Keratinocyte (primary cell): ENCODE results near the gene CRADD. TPM values are rescaled to one million over a fixed set of nuclear protein-coding genes. Genes with fewer than 3 reads are reported as not detected.

Source experiments
- DNase-seq: peaks from one replicate; pipeline ENCODE4 v3.0.0-alpha.2; 2011; ENCODE audit warnings: low read depth, missing footprints, low spot score
- FAIRE-seq: peaks from 2 replicates; lab custom pipeline; 2011; peaks lifted over from hg19 to GRCh38; lab: Jason Lieb, UNC
- H2AFZ ChIP-seq: 2 replicates; pipeline ENCODE4 v1.6.0; 2012; ENCODE audit warnings: low read length, control low read depth, inconsistent platforms; ENCODE audit not compliant: control insufficient read depth
- H3K27ac ChIP-seq: 2 replicates; pipeline ENCODE4 v1.5.1; 2011; ENCODE audit warnings: low read length; ENCODE audit not compliant: control insufficient read depth, insufficient read depth
- H3K27me3 ChIP-seq: 3 replicates; pipeline ENCODE4 v1.6.0; 2011; ENCODE audit warnings: low read length; ENCODE audit not compliant: control insufficient read depth, insufficient read depth; ENCODE audit errors: extremely low read depth
- H3K36me3 ChIP-seq, 2 experiments: 2 replicates in 1 of 2; 3 replicates in 1 of 2; pipeline ENCODE4 v1.5.1; 2011; ENCODE audit warnings: low read length in 2 of 2, mild to moderate bottlenecking in 1 of 2; ENCODE audit not compliant: control insufficient read depth in 2 of 2, insufficient read depth in 2 of 2; ENCODE audit errors: extremely low read depth in 1 of 2
- H3K4me1 ChIP-seq: 3 replicates; pipeline ENCODE4 v1.5.1; 2011; ENCODE audit warnings: low read length; ENCODE audit not compliant: control insufficient read depth, insufficient read depth; ENCODE audit errors: extremely low read depth
- H3K4me2 ChIP-seq: 3 replicates; pipeline ENCODE4 v1.6.0; 2011; ENCODE audit warnings: low read depth, low read length; ENCODE audit not compliant: control insufficient read depth, insufficient read depth; ENCODE audit errors: extremely low read depth
- H3K4me3 ChIP-seq, 3 experiments: fragments of 200-600 bp in 1 of 3; sonication (generic) in 1 of 3; 2 replicates in 2 of 3; 3 replicates in 1 of 3; pipeline ENCODE4 v1.5.1; 2011 to 2016; ENCODE audit warnings: low read length in 3 of 3, mild to moderate bottlenecking in 3 of 3, control low read depth in 2 of 3, inconsistent platforms in 1 of 3, low read depth in 1 of 3, mixed read lengths in 1 of 3, mixed run types in 1 of 3, moderate library complexity in 1 of 3; ENCODE audit not compliant: control insufficient read depth in 2 of 3, insufficient read depth in 2 of 3; ENCODE audit errors: extremely low read depth in 1 of 3
- H3K79me2 ChIP-seq: 2 replicates; pipeline ENCODE4 v1.6.0; 2012; ENCODE audit warnings: low read length; ENCODE audit not compliant: control insufficient read depth, insufficient read depth
- H3K9ac ChIP-seq: 3 replicates; pipeline ENCODE4 v1.6.0; 2011; ENCODE audit warnings: low read length; ENCODE audit not compliant: control insufficient read depth, insufficient read depth; ENCODE audit errors: extremely low read depth
- H3K9me1 ChIP-seq: 3 replicates; pipeline ENCODE4 v1.6.0; 2011; ENCODE audit warnings: low read length; ENCODE audit not compliant: control insufficient read depth, insufficient read depth; ENCODE audit errors: extremely low read depth
- H3K9me3 ChIP-seq: 2 replicates; pipeline ENCODE4 v1.5.1; 2012; ENCODE audit warnings: low read depth, low read length; ENCODE audit not compliant: control insufficient read depth
- H4K20me1 ChIP-seq: 3 replicates; pipeline ENCODE4 v1.6.0; 2011; ENCODE audit warnings: low read length; ENCODE audit not compliant: control insufficient read depth, insufficient read depth; ENCODE audit errors: extremely low read depth
- EZH2 ChIP-seq: IDR thresholded peaks from one replicate; pipeline ENCODE4 v1.6.1; 2012; ENCODE audit warnings: inconsistent platforms, mild to moderate bottlenecking, low read length, moderate library complexity
- dilution Hi-C: fragments of 300-500 bp; cut with MboI; formaldehyde crosslinking; loops from one replicate; pipeline ENCODE4 v1.7.0; 2020; ENCODE audit warnings: low sequenced_read_pairs; ENCODE audit not compliant: extremely low pct_ligation_motif_present
- polyA plus RNA-seq, 5 experiments: library from polyadenylated mRNA; depleted of rRNA in 3 of 5; stranded (reverse) in 3 of 5; stranded (forward) in 1 of 5; unstranded in 1 of 5; fragments of >200 nt; gene quantifications; 1 replicate in 1 of 5; 2 replicates in 3 of 5; 3 replicates in 1 of 5; pipeline versions ENCODE4 v1.2.1 to v1.2.3, GENCODE V29; 2011 to 2012; ENCODE audit warnings: missing spikeins in 2 of 5, low read depth in 1 of 5, low replicate concordance in 1 of 5
- TF ChIP-seq, protein P1 (sequence below), 3 experiments: IDR thresholded peaks in 1 of 3; conservative IDR thresholded peaks in 1 of 3; optimal IDR thresholded peaks in 1 of 3; 2 replicates in 2 of 3; 3 replicates in 1 of 3; pipeline versions ENCODE3 to v1.5.1; 2011; ENCODE audit warnings: low read length in 3 of 3, mild to moderate bottlenecking in 3 of 3, moderate library complexity in 2 of 3, control low read depth in 1 of 3, inconsistent platforms in 1 of 3; ENCODE audit not compliant: insufficient read depth in 2 of 3; ENCODE audit errors: extremely low read depth in 1 of 3

Gene CRADD
- polyA plus RNA-seq, 1 donor (not counting 4 experiments of a cell fraction or from before 2014, with no cell fraction given): 11.2 TPM

DNA sequence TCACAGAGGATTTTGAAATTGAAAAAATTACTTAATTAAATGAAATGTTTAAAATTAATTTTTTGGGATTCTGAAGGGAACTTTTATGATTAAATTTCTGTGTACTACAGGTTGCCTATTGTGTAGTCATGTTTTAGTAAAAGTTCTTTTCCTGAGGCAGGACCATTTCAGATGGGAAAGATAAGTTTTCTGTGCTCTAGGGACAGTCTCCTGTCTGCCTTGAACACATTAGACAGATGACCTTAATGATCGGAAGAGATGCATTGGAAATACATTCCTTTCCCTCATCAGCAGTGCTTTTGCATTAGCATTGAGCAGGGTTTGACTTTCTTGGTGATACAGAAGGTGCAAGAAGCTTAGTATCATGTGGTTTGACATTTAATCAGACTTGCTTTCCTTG, 28.1 kb downstream of the CRADD start:
- Histone ChIP-seq H3K4me1 (peaks cover 14% of the 10 kb centered on the region), H4K20me1 (no peaks in the 10 kb centered on the region), H3K4me2 (no peak overlapping the region), H2AFZ (no peak overlapping the region), H3K36me3 (no peaks in the 10 kb centered on the region), H3K27ac (no peak overlapping the region), H3K9me3 (no peaks in the 10 kb centered on the region), H3K9ac (no peak overlapping the region), H3K9me1 (no peaks in the 10 kb centered on the region), H3K27me3 (no peaks in the 10 kb centered on the region), H3K79me2 (no peaks in the 10 kb centered on the region), H3K4me3 (no peak overlapping the region)
- TF ChIP-seq EZH2: no peak
- TF ChIP-seq, protein P1, sequence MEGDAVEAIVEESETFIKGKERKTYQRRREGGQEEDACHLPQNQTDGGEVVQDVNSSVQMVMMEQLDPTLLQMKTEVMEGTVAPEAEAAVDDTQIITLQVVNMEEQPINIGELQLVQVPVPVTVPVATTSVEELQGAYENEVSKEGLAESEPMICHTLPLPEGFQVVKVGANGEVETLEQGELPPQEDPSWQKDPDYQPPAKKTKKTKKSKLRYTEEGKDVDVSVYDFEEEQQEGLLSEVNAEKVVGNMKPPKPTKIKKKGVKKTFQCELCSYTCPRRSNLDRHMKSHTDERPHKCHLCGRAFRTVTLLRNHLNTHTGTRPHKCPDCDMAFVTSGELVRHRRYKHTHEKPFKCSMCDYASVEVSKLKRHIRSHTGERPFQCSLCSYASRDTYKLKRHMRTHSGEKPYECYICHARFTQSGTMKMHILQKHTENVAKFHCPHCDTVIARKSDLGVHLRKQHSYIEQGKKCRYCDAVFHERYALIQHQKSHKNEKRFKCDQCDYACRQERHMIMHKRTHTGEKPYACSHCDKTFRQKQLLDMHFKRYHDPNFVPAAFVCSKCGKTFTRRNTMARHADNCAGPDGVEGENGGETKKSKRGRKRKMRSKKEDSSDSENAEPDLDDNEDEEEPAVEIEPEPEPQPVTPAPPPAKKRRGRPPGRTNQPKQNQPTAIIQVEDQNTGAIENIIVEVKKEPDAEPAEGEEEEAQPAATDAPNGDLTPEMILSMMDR (optimal IDR thresholded peaks at IDR 0.05 in 1 of 3, IDR thresholded peaks at IDR 0.05 in 1 of 3, conservative IDR thresholded peaks at IDR 0.05 in 1 of 3; ENCODE audit: extremely low read depth in 1 of 3, insufficient read depth in 2 of 3, low read length in 3 of 3): no peak
- no peak for DNase-seq
- FAIRE-seq: no peak
- dilution Hi-C loops: no loop called here

DNA sequence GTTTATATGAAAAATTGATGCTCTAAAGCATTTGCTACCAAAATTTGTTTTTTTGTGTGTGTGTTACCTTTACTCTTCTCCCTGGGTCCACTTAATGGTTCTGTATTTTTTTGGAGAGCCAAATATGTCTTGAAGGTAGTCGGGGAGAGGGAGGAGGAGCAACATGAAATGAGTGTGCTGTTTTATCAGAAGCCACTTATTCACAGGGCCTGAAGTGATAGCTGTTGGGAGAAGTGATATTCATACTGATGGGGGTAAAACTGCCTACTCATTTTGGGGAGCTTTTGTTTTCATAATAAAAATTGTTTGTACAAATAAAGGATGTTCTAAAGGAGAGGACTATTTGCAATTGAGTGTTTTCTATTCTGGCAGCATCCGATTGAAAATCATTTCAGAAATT, 29.2 kb downstream of the CRADD start:
- dilution Hi-C loops: no loop called here
- DNase-seq: no peak
- Histone ChIP-seq H3K9me3 (no peaks in the 10 kb centered on the region), H3K27me3 (no peaks in the 10 kb centered on the region), H2AFZ (no peak overlapping the region), H4K20me1 (no peaks in the 10 kb centered on the region), H3K36me3 (no peaks in the 10 kb centered on the region), H3K4me2 (no peak overlapping the region), H3K4me1 (peaks cover 8% of the 10 kb centered on the region), H3K27ac (no peak overlapping the region), H3K79me2 (no peaks in the 10 kb centered on the region), H3K9ac (no peak overlapping the region), H3K9me1 (no peaks in the 10 kb centered on the region), H3K4me3 (no peak overlapping the region)
- no peak for FAIRE-seq
- TF ChIP-seq, protein P1 (optimal IDR thresholded peaks at IDR 0.05 in 1 of 3, IDR thresholded peaks at IDR 0.05 in 1 of 3, conservative IDR thresholded peaks at IDR 0.05 in 1 of 3; ENCODE audit: extremely low read depth in 1 of 3, insufficient read depth in 2 of 3, low read length in 3 of 3): no peak
- TF ChIP-seq EZH2: no peak
